ENCODE data around the gene NOL4L. TPM values are rescaled to one million over a fixed set of nuclear protein-coding genes. Genes with fewer than 3 reads are reported as not detected.

Gene NOL4L
- total RNA-seq, 1 experiment from 2014 or later, result 40.9 TPM

- POLR2A ChIA-PET (ENCODE audit: unreplicated experiment), result interaction anchor here (0.6 kb wide), 1 partner anchor 26 kb away, joined by 3 read pairs; no protein-coding TSS in a partner anchor
- no peak for DNase-seq
- Histone ChIP-seq H3K9me3 (ENCODE audit: insufficient read depth, low read depth) (no peaks in the 10 kb centered on the region), H2AFZ (no peak overlapping the region), H3K27ac (no peak overlapping the region), H4K20me1 (ENCODE audit: insufficient read depth) (peaks cover 16% of the 10 kb centered on the region), H3K79me2 (ENCODE audit: low read depth) (no peaks in the 10 kb centered on the region), H3K4me3 (no peak overlapping the region), H3K36me3 (ENCODE audit: low read depth) (no peaks in the 10 kb centered on the region; the same call in 1 of the 2 replicates), H3K27me3 (ENCODE audit: insufficient read depth, low read depth) (no peaks in the 10 kb centered on the region), H3K4me2 (no peak overlapping the region), H3K9me2 (ENCODE audit: insufficient read depth) (no peaks in the 10 kb centered on the region), H3K4me1 (replicated peaks; ENCODE audit: insufficient read depth) (no peaks in the 10 kb centered on the region), H3F3A (ENCODE audit: insufficient read depth, low read depth) (peaks cover 17% of the 10 kb centered on the region)
- intact Hi-C loops (cut with micrococcal nuclease; ENCODE audit: unreplicated experiment), result no loop called here
- CTCF ChIA-PET, result no interaction called here
- BruUV-seq (replicated peaks), result no TSS peak
- TF ChIP-seq CTCF (conservative IDR thresholded peaks at IDR 0.05) (no peak), EZH2 (IDR thresholded peaks at IDR 0.05; ENCODE audit: low read depth) (no peak)
Measured at GRCh38 chr20:32449890-32450401, 135.2 kb downstream of the NOL4L start.

- TF ChIP-seq EZH2 (IDR thresholded peaks at IDR 0.05; ENCODE audit: low read depth), result no peak
- TF ChIP-seq CTCF (conservative IDR thresholded peaks at IDR 0.05), result no peak
- no peak overlapping the region for H3K27ac ChIP-seq
- BruUV-seq (replicated peaks), result no TSS peak
- intact Hi-C loops (cut with micrococcal nuclease; ENCODE audit: unreplicated experiment), result no loop called here
- DNase-seq, result no peak
- ChIA-PET POLR2A (ENCODE audit: unreplicated experiment) (interaction anchor here (0.6 to 0.7 kb wide), 2 partner anchors 25 to 307 kb away, joined by 3 read pairs; no protein-coding TSS in a partner anchor), CTCF (no interaction called here)
- H2AFZ ChIP-seq, result no peak overlapping the region
- H3K9me3 ChIP-seq (ENCODE audit: insufficient read depth, low read depth), result no peaks in the 10 kb centered on the region
- no peaks in the 10 kb centered on the region for H3K9me2 ChIP-seq (ENCODE audit: insufficient read depth)
- peaks cover 23% of the 10 kb centered on the region for H3F3A ChIP-seq (ENCODE audit: insufficient read depth, low read depth)
- no peak overlapping the region for H3K4me3 ChIP-seq
- H4K20me1 ChIP-seq (ENCODE audit: insufficient read depth), result peaks cover 15% of the 10 kb centered on the region
- H3K4me2 ChIP-seq, result no peak overlapping the region
- no peaks in the 10 kb centered on the region for H3K27me3 ChIP-seq (ENCODE audit: insufficient read depth, low read depth)
- H3K4me1 ChIP-seq (replicated peaks; ENCODE audit: insufficient read depth), result no peaks in the 10 kb centered on the region
- no peaks in the 10 kb centered on the region for H3K79me2 ChIP-seq (ENCODE audit: low read depth)
- no peaks in the 10 kb centered on the region; the same call in 1 of the 2 replicates for H3K36me3 ChIP-seq (ENCODE audit: low read depth)
Measured at GRCh38 chr20:32449057-32449889, 135.9 kb downstream of the NOL4L start.

DNA sequence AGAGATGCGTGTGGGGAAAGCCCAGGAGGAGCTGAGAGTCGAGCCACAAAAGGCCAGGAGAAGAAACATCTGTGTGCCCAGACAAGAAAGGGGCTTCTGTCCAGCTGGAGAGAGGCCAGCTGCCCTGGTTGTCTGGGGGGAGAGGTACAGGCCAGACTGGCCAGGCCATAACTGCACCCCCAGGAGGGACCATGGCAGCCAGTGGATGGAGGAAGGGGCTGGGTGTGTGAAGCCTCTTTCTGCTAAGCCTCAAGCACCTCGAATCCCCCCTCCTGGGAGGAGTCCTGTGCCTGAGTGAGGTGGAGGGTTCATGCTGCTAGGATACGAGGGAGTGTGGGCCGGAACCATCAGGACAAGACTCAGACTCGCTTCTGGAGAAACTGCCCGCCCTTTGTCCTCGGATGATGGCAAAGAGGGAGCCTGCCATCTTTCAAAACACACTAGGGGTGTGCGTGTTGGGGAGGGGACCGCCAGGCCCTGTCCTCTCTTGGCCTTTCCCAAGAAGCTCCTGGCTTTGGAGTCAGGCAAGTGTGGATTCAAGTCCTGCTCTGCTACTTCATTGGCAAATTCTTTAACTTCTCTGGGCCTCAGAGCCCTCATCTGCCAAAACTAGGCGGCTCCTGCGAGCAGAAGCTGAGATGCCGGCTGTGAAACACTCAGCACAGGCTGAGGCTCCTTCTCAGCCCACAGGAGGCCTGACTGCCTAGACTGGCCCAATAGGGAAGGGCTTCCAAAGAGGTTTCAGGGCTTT, 136.7 kb downstream of the NOL4L start:
- TF ChIP-seq CTCF (conservative IDR thresholded peaks at IDR 0.05), result no peak
- no peak for TF ChIP-seq EZH2 (IDR thresholded peaks at IDR 0.05; ENCODE audit: low read depth)
- Histone ChIP-seq H3K4me2 (no peak overlapping the region), H4K20me1 (ENCODE audit: insufficient read depth) (peaks cover 16% of the 10 kb centered on the region), H3K79me2 (ENCODE audit: low read depth) (no peaks in the 10 kb centered on the region), H3K9me2 (ENCODE audit: insufficient read depth) (no peaks in the 10 kb centered on the region), H3K4me1 (replicated peaks; ENCODE audit: insufficient read depth) (no peaks in the 10 kb centered on the region), H3K9me3 (ENCODE audit: insufficient read depth, low read depth) (no peaks in the 10 kb centered on the region), H3K4me3 (no peak overlapping the region), H3K27me3 (ENCODE audit: insufficient read depth, low read depth) (no peaks in the 10 kb centered on the region), H3F3A (ENCODE audit: insufficient read depth, low read depth) (peaks cover 28% of the 10 kb centered on the region), H2AFZ (no peak overlapping the region), H3K36me3 (ENCODE audit: low read depth) (no peaks in the 10 kb centered on the region; the same call in 1 of the 2 replicates), H3K27ac (no peak overlapping the region)
- CTCF ChIA-PET, result no interaction called here
- BruUV-seq (replicated peaks), result no TSS peak
- DNase-seq, result no peak
- POLR2A ChIA-PET (ENCODE audit: unreplicated experiment), result no interaction called here
- intact Hi-C loops (cut with micrococcal nuclease; ENCODE audit: unreplicated experiment), result no loop called here
